NCI-H226 (cell line): ENCODE data around the gene GJB5.
"Not testable (repeated sequence)": the region's sequence is repeated elsewhere in the genome, so short reads cannot be mapped to it uniquely, and the experiment has no call there.

ENCODE experiments used
- DNase-seq: peaks from one replicate; pipeline ENCODE4 v3.0.0-alpha.2; 2015

Gene GJB5

DNA sequence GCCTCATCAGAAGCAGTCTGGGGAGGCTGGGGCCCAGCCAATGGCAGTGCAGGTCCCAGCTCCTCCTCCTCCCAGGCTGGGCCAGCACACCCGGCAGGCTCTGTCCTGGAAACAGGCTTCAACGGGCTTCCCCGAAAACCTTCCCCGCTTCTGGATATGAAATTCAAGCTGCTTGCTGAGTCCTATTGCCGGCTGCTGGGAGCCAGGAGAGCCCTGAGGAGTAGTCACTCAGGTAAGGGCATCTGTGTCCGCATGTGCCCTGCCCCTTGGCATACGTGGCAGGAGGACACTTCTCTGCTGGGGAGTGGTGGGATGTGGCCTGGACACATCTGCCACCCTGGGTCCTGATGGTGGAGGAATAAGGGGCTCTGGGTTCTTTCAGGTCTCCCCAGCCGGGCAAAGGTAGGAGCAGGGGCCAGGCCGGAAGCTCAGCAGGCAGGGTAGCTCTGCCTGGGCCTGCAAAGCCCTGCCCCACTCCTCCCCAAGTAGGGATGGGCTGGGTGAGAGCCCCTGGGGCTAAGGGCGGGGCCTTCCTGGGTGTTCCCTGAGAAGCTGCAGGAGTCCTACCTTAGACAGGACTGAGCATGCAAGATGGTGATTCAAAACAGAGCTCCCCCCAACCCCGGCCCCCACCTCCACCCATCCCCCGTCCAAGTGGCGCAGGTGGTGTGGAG, at the start of gene GJB5:
Gene GJB5 (plus strand): TSS at position 84 of the 674 bp plus-strand sequence. CDS start 2,284 bp downstream, outside the sequence.
- no peak for DNase-seq

DNA sequence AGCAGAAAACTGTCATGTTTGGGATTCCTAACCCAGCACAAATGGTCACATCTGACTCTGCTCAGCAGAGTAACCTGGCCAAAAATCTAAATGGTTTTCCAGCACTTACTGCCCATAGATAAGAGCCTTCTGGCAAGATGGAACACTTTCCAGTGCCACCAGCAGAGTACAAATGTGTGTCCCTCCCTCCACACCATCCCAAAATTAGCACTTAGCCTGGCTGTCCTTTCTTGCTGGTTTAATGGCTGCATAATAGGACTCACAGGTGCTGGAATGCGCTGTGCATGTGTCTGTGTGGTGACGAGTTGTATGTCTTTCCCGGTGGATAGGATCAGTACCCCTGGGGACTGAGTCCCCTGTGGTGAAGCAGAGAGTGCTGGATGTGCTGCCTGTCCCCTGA, 49.8 kb upstream of the GJB5 start:
- no peak for DNase-seq

DNA sequence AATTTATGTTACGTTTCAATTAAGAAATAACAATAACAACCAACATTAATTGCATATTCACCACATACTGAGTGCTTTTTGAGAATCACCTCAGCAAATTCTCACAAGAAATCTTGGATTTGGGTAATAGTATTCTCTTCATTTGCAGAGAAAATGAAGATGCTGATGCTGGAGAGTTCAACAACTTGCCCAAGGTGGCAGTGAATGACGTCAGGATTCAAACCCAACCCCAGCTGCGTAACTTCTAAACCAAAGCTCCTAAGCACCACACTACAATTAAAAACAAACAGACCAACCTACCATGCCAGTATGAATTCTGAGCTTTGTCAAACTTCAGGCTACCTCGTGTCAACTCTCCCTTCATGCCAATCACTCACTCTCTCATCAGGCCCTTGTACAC, 46.7 kb upstream of the GJB5 start:
- no peak for DNase-seq

DNA sequence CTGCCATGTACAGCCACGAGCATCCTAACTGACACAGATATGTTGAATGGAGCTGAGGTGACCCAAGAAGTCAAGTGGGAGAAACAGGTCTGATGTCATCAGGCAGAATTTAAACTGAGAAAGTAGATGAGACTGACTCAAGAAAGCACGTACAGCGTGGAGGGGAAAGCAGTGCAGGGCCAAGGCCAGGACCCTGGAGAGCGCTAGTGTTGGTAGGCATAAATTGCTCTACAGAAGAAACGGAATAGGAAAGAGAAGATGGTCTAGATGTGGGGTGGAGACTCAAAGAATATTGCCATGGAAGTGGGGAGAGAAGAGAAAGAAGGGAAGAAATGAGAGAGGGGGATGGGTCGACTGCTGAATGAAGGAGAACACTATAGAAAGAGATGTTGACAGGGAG, 45.3 kb upstream of the GJB5 start:
- no peak for DNase-seq

DNA sequence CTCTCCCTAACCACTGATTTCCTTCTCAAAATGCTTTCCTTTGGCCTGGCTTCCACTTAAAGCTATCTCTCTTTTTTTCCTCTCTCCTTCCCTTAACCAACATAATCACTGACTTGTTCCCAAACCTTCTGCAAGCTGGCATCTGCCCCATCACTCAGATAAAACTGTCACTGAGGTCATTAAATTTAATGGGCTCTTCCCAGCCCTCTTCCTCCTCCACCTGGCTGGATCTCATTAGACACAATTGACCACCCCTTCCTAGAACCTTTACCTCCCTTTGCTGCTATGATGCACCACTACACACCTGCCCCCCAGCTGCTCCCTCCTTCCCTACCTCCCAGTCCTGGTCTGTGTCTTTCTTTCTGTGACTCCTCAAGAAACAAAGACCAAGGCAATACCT, 44.0 kb upstream of the GJB5 start:
- DNase-seq: no peak

DNA sequence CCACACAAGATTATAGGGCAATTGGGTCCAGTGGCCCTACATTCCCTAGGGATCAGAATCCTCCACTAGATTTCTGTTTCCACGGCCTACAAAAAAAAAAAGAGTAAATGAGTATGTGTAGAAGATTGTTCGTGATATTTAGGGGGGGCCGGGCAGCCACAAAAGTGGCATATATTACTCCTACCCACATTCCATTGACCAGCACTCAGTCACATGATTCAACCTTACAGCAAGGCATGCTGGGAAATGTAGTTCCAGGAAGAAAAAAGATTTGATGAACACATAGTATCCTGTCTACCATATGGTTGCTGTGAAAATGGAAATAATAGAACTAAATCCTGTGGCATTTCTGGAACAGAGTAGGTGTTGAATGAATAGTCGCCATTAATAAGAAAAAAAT, 43.4 kb upstream of the GJB5 start:
- DNase-seq: no peak

DNA sequence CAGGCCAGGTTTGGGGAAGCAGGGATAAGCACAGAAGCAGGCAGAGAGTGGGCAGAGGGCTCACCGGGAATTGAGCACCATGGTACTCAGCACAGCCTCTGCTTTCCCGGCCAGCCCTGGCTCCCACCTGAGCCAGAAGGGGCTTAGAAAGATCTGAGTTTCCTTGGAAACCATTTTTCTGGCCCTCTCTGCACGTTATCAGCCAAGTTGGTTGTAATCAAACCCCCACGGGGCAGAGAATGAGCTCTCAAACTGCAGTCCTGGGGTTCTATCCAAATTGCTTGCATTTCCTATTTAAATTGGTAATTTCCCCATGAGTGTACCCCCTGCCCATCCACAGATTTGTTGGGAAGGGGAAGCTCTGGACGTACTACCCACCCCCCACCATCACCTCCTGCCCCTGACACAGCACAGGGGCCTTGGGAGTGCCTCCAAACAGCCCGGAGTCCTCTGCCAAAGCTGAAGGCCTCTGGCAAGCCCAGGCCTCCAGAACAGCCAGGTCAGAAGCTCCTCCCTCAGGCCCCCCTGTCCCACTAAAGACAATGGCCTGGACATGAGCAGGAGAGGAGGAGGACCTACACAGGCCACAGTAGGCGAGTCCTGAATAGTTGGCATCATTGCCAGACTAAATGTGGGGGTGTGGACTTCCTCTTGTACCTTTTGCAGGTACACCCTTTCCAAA, 42.7 kb upstream of the GJB5 start:
- DNase-seq: no peak

DNA sequence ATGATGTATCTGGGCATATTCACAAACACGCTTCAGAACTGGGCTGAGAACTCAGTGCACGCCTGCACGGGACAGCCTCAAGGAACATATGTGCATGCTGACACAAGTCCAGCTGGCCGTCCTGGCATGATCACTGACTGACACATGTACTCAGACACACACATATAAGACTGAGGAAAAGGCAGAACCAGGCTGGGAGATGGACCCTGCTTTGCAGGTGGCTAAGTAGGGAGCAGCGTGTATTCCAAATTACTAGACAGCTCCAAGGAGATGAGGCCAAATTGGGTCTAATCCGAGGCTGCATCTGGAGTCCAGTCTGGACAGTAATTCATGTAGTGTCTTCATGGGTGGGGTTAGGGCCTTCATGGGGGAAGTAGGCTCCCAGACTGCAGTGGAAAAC, 41.4 kb upstream of the GJB5 start:
- DNase-seq: no peak

DNA sequence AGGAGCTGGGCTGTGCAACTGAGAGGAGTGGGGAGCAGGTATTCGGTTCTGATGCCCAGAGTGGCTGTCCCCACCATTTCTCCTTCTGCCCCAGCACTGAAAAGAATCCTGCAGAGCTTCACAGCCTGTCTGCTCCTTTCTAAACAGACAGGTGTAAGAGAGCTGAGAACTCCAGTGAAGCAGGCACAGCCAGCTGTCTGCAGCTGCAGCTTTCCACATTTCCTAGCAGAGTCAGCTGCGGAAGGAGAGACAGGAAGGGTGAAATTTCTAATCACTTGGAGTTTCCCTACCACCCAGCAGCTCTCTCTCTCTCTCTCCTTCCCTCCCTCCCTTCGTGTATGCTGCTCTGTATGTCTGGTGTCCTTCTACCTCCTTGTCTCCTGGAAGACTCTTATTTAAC, 40.5 kb upstream of the GJB5 start:
- DNase-seq: no peak

DNA sequence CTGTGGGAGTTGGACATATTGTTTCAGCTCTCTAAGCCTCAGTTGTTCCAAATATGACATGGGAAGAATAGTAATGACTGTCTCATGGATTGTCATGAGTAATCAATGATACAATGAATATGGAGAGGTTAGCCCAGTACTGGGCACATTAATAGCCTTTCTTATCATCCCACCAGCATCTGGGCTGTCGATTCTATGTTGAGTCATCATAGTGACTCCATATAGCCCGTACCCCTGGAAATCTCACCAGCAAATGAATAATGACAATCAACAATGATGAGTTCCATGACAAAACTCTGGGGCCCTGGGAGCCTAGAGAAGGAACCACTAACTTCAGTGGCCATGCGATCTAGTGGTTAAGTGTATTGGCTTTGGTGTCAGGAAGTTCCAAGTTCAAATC, 39.7 kb upstream of the GJB5 start:
- no peak for DNase-seq

DNA sequence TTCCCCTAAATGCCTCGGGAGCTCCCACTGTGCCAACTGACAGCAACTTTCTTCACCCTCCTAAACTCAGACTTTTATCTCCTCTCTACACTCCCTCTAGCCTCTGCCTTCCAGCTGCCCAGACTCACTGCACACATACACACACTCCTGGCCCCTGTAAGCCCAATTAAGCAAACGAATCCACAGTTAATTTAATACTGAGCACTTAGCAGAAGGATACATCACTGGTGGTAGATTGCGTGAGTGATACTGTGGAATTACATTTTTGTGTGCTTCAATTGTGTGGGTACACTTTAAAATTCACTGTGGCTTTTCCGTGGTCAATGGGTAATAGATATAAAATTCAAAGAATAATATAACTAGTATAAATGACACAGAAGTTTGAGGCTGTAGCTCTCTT, 33.6 kb upstream of the GJB5 start:
- no peak for DNase-seq

DNA sequence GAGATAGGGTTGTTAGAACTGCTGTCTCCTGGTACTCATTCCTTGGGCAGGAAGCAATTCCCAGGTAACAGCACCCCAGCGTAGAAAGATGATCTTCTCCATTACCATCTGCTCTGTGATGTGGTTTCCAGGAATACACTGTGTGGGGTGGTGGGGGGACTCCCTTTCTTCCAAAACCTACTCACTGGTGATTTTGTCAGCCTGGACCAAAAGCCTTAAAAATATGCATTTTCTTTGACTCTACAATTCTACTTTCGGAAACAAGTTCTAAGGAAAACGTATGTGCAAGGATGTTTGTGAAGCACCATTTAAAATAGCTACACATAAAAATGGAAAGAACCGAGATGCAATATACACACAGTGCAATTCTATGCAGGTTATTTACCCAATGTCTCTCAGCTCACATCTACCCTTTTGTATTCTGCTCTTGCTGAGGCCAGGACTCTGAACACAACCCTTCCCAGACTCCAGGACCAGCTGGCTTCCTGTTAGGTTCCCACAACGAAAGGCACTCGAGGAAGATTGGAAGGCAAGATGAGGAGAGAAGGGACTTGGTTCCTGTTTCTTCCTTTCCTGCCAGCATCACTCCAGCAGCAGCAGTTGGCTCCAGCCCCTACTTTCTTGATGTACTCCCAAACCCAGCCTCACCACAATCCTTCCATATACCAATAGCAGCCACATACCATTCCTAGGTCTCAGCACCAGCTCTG, 33.0 kb upstream of the GJB5 start:
- DNase-seq: no peak

DNA sequence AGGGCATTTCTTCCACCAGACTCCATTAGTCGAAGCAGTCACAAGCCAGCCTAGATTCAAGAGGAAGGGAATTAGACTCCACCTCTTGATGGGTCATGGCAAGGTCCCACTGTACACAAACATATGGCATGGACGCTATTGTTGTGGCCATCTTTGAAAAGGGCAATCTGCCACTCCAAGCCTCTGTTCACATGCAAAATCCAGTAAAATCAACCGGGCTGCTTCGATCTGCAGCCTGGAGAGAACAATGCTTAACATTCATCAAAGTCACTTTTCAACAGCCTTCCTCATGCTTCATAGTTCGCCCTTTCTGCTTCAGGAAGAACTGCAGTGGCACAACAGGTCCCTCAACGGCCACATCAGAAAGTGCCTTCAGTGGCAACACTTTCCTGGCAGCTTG, 28.0 kb upstream of the GJB5 start:
- DNase-seq: no peak

DNA sequence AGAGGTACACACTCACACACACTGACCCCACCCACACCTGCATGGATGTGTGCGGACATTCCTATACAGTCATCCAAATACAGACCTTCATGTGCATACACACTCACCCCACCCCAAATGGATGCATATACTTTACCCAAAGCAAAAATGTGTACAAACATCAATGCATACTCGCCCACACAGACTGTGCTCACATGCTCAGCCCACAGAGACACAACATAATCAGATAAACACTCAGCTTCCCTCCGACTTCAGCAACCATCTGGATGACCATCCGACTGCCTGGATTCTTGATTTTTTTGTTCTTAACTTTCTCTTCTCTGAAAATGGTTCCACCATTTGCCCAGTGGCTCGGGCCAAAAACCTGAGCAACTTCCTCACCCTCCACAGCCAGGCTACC, 24.4 kb upstream of the GJB5 start:
- no peak for DNase-seq

DNA sequence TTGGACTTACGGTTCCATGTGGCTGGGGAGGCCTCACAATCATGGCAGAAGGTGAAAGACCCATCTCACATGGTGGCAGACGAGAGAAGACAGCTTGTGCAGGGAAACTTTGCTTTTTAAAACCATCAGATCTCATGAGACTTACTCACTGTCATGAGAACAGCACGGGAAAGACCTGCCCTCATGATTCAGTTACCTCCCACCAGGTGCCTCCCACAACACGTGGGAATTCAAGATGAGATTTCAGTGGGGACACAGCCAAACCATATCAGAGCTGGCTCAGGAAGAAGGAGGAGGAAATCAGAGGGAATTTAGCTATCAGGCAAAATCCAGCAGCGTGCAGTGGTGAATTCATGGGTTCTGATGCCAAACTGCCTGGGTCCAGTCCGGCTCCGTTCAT, 22.0 kb upstream of the GJB5 start:
- DNase-seq: not testable (repeated sequence)

DNA sequence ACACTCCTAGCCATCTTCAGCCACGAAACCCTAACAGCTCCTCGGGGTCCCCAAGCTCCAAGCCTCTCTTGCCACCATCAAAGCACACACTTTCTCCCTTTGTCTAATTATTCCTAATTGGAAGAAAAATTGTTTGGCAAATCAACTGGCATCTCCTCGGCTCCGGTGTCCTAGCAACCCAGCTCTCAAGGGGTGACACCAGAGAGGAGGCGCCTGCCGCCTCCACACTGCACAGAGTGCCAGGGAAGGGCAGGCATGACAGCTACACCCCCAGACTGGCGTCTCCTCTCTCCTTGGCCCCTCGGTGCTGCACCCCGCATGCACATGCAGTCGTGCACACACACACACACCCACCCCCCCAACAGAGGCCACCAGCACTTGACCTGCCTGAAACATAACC, 18.2 kb upstream of the GJB5 start:
- DNase-seq: no peak

DNA sequence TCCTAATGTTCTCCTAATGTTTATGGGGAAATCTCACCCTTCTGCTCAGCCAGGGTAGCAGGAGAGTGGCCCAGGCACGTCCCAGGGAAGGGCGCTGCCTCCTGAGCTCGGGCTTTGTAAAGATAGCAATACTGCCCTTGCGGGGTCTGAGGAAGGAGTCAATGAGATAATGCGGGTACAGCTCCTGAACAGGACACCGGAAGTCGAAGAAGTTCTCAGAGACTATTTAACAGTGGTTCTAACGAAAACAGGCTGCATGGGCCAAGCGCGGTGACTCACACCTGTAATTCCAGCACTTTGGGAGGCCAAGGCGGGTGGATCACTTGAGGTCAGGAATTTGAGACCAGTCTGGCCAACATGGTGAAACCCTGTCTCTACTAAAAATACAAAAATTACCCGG, 17.6 kb upstream of the GJB5 start:
- not testable (repeated sequence) for DNase-seq

DNA sequence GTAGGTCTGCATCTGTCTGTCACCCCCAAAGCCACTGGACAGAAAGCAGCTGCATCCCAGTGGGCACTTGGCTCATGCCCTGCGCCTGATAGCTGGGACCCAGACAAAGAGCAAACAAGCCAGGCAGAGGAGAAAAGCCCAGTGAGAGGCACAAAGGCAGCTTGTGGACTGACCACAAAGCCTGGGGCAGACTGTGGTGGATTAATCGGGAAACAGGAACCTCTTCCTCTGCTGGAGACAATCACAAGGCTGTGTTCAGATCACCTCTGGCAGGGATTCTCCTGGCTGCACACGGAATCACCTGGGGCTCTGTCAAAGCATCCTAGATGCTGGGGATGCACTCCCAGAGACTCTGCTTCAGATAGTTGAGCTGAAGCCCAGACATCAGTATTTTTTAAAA, 15.2 kb upstream of the GJB5 start:
- no peak for DNase-seq

DNA sequence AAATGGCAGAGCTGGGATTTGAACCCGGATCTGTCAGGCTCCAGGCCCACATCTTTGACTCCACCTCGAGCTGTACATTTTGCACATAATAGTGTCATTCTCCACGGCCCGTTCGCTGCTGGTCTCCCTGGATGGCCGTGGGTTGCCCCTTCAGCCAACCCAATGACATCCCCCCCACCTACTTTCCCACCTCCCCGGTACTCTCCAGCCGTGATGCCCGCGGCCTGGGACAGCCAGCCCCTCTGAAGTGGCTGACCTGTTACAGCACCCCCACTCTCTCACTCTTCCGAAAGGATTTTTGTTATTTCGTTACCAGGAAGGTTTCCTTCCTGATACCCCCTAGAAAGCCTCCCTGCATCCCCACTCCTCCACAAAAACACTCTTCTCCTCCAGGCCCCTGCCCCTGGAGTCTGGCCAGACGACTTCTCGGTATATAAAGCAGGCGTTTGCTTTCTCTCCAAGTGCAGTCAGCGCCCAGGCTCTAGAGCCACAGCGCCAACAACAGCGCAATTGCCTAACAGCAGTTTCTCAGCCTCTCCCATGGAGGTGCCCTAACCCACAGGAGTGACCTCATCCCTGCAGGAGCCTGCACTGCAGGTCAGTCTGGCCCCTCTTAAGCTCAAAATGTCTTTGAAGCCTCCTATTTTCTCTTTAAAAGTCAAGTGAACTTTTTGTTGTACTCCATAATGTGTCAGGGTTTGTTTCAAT, 14.5 kb upstream of the GJB5 start:
- DNase-seq: no peak

DNA sequence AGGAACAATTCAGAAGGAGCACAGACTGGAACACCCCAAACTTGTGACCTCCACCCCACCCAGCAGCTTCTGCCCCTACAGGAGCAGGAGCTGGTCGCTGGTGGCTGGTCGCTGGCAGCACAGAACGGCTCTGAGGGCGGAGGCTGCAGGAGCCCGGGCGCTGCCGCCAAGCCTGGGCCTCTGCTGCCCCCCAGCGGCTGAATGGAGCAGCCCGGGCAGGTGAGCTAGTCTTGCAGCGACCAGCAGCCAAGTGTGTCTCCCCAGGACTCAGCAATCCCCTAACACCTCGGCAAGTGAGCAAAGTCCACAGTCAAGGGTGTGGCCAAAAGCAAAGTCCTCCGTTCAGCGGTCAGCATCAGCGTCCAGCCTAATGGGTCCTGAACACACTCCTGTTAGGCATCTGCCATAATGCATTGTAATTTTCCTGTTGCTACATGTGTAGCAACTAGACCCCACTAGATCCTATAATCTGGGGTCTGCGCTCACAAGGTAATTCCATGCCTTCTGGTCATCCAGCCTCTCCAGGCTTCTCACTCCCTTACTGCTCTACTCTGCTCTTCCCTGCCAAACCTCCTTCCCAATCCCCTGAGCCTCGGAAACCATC, 12.1 kb upstream of the GJB5 start:
- DNase-seq: peak; percentile 37

DNA sequence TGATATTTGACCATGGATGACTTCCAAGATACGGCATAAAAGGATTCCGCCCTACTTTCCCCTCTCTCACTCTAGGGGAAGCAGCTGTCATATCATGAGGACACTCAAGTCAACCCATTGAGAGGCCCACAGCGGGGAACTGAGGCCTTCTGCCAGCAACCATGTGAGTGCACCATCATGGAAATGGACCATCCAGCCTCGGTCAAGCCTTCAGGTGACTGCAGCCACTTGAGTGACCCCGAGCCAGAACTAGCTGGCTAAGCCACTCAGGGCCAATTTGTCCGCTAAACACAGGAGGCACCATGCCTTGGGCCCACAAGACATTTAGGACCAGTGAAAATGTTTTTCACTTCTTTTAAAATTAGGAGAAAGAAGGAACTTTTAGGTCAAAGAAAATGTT, 11.1 kb upstream of the GJB5 start:
- DNase-seq: no peak

DNA sequence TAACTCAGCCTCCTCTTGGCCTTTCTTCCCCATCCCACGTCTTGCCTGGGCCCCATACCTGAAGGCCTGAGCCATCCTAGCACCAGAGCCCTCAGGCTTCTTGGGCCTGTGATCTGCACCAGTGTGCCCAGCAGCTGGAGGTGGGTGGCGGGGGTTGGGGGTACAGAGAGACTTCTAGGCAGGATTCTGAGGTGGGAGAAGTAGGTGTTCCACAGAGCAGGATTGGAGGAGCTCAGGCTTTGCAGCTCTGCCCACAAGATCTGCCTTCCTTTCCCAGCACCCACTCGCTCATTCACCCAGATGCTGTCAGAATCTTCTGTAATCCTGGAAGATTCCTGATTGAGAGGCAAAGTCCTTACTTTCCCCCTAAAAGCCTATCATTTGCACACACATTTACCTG, 10.0 kb upstream of the GJB5 start:
- DNase-seq: no peak

DNA sequence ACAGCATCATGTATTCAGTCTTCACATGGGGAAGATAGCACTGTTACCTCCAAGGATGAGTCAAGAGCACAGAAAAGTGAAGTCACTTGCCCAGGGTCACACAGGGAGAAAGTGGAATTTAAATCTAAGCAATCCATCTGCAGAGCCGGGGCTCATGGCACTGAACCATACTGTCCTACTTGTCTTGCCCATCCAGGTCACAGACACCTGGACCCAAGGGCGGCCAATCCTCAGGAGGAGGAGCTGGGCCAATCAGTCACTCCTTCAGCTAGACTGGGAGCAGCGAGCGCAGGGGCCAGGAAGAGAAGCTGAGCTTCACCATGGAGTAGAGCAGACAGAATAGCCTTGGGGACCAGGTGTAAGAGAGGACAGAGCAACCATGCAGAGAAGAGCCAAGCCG, 9.2 kb upstream of the GJB5 start:
- DNase-seq: no peak
